H54 (cell line): ENCODE data around the gene MACROD2.

Experiments used
- DNase-seq: peaks from one replicate; pipeline ENCODE4 v3.0.0; 2011; ENCODE audit warnings: low spot score, mixed read lengths; ENCODE audit not compliant: insufficient read length
- FAIRE-seq: peaks from 3 replicates; lab custom pipeline; 2011; peaks lifted over from hg19 to GRCh38; lab: Jason Lieb, UNC
- POLR2A ChIP-seq: IDR thresholded peaks from 2 replicates; pipeline ENCODE4 v1.6.1; 2011; ENCODE audit warnings: low read depth, mild to moderate bottlenecking, low read length

The MACROD2 gene

GRCh38 chr20:15064741-15065140 lies 1069.4 kb downstream of the MACROD2 start:
- no peak for DNase-seq
- no peak for TF ChIP-seq POLR2A
- no peak for FAIRE-seq

GRCh38 chr20:15065794-15066193 lies 1070.5 kb downstream of the MACROD2 start:
- FAIRE-seq (no peak), DNase-seq (no peak)
- TF ChIP-seq POLR2A, result no peak

- no peak for DNase-seq
- no peak for FAIRE-seq
- TF ChIP-seq POLR2A, result no peak
Observed at GRCh38 chr20:15068486-15068885, 1073.2 kb downstream of the MACROD2 start.

GRCh38 chr20:15069355-15069754 lies 1074.0 kb downstream of the MACROD2 start:
- FAIRE-seq, result no peak
- TF ChIP-seq POLR2A, result no peak
- DNase-seq, result no peak

DNA sequence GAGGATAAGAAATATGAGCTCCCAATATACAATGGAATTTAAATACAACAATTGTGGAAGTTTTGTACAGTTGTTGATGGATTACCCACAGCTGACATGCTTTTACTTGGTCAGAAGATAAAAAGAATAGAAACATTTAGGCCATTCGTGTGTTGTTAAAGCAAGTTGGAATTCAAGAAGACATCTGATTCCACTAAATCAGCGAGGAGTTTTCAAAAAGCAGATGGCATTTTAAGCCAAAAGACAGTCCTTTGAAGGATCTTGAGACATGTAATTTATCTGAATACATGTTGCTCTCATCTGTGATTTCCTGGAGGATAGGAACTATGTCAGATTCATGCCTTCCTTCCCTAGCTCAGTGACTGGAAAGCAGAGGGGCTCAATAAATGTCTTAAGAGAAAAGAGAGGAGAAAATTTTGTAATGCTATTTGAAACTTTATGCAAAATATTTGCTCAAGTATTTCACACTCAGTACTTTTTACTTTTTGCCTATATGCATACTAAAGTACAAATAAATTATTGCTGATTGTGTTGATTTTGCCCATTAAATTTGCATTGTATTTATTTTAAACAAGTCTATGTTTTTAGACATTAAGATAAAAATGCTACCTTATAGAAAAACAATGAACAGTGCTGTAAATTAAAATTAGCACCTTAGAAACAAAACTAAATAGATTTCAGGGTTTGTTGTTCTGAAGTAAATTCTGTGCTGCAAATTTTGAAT lies 1075.9 kb downstream of the MACROD2 start:
- DNase-seq, result no peak
- TF ChIP-seq POLR2A, result no peak
- no peak for FAIRE-seq

GRCh38 chr20:15072316-15072715 lies 1077.0 kb downstream of the MACROD2 start:
- DNase-seq (no peak), FAIRE-seq (no peak)
- no peak for TF ChIP-seq POLR2A

DNA sequence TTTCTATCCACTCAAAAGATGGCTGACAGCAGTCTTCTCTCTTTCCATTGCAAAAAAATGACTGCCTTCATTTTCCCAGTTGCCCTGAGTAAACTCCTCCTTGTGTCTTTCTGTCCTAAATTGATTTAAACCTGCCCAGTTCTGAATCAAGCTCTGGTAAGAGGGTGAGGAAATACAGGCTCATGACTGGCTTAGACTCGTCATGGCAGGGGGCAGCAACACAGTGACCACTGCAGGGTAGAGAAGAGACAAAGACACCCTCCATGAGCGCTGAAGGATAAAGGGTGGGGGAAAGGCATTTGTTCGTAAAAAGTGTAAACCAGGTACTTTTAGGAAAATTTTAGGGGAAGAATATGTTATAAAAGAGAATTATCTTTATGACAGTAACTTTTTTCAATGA lies 1080.3 kb downstream of the MACROD2 start:
- no peak for DNase-seq
- FAIRE-seq, result no peak
- no peak for TF ChIP-seq POLR2A

- TF ChIP-seq POLR2A, result no peak
- FAIRE-seq (no peak), DNase-seq (no peak)
Observed at GRCh38 chr20:15076785-15077184, 1081.5 kb downstream of the MACROD2 start.

DNA sequence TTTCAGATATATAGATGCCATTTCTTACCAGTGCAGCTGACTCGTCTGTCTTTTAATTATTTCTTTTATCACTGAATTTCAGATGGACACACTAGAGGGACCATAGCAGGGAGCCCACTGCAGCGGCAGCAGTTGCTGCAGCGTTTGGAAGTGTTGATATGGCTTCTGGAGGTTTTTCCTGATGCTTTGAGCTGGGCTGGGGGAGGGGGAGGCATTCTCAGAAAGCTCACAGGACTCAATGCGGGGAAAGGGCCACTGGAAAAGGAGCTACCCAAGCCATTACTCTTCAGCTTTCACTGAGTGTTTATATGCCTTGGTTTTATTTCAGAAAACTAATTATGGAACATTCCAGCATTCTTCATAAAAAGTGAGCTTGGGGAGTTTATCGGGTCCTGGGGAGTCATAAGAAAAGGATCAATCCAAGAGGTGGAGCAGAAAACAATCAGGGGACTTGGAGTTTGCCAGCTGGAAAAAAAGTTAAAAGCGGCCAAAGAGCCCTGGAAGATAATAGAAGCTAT lies 1082.5 kb downstream of the MACROD2 start:
- DNase-seq (no peak), FAIRE-seq (no peak)
- no peak for TF ChIP-seq POLR2A

DNA sequence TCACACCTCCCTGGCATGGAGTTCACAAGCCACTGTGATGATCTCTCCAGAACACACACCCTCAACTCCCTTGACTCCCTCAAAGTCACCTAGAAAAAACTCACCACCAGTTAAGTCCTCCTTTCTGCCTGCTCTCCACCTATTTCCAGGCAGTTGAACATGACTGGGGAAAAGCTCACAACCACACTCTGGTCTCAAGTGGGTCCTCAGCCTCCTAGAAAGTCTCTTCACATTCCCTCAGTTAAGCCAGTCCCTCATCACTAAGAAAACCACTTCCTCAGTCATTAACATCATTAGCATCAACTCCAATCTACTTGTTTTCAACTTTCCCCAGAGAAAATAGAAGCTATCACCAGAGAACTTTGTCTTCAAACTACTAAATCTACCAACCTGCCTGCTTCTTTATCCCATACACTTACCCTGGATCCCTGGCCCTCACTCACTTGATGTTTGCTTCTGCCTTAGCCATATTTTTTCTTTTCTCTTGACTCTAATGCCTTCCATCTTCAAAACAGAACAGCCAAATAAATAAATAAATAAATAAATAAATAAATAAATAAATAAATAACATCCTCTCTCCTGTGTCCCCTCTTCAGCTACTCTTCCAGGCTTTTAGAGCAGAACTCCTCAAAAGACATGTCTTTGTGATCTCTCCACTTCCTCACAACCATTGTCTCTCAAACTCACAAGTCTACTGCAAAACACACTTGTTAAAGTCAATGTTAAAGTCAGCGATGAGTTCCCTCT lies 1084.5 kb downstream of the MACROD2 start:
- no peak for FAIRE-seq
- DNase-seq, result no peak
- TF ChIP-seq POLR2A, result no peak

DNA sequence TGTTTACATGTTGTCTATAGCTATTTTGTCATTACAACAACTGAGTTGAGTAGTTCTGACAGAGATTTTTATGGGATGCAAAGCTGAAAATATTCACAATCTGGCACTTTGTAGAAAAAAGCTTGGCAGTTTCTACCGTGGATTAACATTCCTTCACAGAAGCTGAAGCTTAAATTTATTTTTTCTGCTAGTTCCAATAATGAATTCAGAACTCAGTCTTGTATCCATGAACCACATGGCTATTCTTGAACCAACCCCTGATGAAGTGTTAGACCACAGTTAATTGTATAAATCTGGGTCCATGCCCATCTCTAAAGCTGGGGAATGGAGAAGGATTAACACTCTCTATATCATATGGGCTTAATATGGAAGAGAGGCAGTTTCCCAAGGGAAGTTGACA lies 1085.9 kb downstream of the MACROD2 start:
- FAIRE-seq (no peak), DNase-seq (no peak)
- no peak for TF ChIP-seq POLR2A

- TF ChIP-seq POLR2A, result no peak
- FAIRE-seq (no peak), DNase-seq (no peak)
Observed at GRCh38 chr20:15091421-15092037, 1096.2 kb downstream of the MACROD2 start.

- FAIRE-seq (no peak), DNase-seq (no peak)
- TF ChIP-seq POLR2A, result no peak
Observed at GRCh38 chr20:15098351-15098750, 1103.0 kb downstream of the MACROD2 start.

DNA sequence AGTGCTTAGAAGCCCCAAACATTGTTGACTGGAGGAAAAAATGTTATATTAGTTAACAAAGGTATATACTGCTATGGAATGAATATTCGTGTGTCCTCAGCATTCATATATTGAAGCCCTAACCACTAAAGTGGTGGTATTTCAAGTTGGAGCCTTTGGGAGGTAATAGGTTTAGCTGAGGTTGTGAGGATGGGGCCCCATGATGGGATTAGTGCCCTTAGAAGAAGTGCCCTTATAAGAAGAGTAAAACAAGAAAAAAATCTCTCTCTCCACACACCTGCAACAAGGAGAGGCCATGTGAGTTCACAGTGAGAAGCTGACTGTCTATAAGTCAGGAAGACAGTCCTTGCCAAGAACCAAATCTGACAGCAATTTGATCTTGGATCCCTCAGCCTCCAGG lies 1103.8 kb downstream of the MACROD2 start:
- DNase-seq (no peak), FAIRE-seq (no peak)
- TF ChIP-seq POLR2A, result no peak
